NCI-H82 treated with DMSO at 0.1 percent for 48 hours (cell line): ENCODE results near the gene PAX8.

ENCODE experiments used
- DNase-seq: peaks from one replicate; lab custom pipeline; 2025; ENCODE audit not compliant: unreplicated experiment; lab: John Stamatoyannopoulos, UW

Gene PAX8

DNA sequence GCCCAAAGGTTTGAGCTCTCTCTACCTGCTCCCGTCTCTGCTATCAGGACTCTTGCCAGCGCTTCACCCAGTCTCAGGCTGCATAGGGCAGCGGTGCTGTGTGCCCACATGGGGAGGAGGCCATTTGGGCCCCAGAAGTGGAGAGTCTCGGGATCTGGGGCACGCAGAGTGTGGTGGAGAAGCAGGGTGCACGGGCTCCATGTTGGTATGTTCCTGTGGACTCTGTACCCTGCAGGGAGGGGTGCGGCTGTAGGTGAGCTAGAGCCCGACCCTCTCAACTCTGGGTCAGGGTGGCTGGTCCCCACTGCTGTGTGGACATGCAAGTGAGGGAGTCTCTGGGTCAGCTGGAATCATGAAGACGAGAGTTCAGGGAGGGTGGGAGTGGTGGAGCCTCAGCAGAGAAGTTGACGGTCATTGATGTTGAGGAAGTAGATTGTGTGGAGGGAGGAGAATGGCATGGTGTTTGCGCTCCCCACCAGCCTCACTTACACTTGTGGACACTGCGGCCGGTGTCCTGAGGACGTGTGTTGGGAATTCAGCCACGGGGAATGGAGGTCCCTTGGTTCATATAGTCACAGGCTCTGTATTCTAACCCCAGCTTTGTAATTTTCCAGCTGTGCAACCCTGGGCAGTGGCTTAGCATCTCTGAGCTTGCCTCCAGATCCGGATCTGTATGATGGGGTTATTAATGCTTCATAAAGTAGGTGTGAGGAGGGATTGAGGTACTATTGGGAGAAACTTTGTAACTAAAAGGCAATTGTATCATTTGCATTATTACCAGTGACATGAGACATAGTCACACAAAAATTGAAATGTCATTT, 105.8 kb downstream of the PAX8 start:
- DNase-seq, result no peak

DNA sequence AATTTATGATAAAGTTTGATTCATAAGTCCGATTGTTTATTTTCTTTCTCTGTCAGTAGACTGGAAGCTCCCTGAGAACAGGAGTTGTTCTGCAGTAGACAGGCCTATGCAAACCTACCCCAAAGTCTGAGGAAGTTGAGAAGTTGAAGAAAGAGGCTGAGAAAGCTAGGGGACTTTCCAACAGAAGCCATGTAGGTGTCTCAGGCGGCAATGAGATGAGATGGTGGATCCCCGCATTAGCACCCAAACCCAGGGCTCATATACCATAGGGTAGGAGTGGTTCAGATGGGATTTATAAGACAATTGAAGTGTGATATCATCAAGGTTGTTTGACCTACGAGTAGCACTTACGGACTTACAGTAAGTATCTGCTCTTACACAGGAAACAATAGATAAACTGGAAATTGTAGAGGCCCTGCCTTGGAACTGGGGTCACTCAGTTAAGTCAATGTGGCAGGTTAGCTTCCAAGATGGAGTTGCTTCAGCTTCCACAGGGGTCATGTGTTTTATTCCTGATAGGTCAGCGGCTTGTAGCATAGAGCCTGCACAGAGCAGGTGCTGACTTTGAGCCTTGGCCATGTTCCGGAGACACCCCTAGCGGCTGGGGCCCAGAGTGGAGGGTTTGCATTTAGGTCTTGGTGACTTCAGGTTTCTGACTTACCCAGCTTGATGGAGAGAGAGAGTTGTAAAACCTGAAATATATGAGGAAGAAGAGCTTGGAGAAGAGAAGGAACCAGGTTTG, 107.2 kb downstream of the PAX8 start:
- DNase-seq, result no peak

DNA sequence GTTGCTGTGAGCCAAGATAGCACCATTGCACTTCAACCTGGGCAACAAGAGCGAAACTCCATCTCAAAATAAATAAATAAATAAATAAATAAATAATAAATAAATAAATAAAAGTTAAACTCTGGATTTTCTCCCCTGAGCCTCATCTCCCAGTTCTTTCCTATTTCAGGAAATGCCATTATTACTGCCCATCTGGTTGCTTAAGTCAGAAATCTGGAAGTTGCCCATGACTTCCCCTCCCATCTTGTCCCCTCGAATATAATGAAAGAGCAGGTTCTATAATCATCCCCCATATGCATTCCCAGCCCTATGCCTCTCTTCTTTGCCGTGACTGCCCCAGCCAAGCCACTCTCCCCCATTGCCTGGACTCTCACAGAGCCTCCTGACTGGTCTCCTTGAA, 109.1 kb downstream of the PAX8 start:
- DNase-seq, result no peak

DNA sequence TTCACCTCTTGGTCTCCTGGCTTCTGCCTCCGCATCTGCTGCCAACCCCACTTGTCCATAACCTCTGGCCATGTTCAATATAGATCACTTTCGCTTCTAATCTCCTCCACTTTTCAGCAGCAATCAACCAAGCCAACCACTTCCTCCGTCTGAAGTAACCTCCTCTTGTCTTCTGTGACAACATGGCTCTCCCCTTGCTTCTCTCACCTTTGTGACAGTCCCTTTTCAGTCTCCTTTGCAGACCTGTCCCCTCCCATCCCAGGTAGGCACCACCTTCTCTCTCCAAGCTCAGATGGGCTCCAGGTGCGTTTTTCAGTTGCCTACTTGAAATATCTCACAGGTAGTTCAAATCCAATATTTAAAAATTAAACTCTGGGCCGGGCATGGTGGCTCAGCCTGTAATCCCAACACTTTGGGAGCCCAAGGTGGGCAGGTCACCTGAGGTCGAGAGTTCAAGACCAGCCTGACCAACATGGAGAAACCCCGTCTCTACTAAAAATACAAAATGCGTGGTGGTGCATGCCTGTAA, 109.7 kb downstream of the PAX8 start:
- DNase-seq, result no peak

DNA sequence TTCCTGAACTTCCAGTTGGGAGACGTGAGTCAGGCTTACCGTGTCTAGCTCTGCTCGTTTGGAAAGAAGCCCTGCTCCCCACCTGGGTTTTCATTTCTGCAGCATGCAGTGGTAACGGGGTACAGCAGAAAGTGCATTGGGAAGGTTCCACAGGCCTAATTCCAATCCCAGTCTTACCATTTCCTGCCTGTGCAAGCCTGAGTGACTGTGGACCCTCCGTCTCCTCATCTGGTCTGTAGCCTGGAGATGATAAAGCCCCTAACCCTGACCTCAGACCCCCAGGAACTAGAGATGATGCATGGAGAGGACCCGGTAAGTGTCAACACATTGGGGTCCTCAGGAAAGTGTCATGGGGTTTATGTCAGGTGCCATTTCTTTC, 110.8 kb downstream of the PAX8 start:
- no peak for DNase-seq

DNA sequence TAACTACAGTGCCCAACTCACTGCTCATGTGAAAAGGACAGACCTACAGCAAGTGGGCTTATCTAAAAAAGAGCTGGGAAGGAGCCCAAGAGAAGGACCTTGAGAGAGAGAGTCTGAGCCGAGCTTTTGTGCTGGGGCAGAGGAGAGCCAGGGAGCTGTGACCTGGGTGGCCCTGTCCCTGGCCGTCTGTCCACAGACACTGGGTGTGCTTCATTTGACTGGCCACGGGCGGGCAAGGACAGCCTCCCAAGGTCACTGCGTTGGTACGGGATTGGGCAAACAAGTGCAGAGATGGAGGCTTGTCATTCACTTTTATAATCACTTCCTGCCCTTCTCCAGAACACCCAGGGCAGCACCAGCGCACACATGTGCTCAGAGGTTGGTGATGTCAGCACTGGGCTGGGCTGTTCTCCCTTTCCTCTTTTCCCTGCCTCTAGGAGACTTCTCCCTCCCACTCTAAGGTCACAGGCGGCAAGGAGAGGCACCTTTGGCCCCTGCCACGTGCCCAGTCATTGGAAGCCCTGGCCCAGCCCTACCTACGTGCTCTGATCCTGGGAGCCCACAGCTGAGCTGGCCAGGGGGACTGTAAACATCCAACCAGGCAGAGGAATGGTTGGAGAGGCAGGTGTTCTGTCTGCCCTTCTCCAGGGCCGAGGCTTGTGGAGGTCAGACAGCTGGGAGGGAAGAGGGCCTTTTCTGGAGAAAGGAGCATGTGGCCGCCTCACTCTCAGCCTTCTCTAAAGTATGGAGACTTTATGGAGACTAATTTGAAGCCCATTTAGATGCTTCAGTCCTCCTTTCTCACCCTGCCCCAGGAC, 111.4 kb downstream of the PAX8 start:
- no peak for DNase-seq

DNA sequence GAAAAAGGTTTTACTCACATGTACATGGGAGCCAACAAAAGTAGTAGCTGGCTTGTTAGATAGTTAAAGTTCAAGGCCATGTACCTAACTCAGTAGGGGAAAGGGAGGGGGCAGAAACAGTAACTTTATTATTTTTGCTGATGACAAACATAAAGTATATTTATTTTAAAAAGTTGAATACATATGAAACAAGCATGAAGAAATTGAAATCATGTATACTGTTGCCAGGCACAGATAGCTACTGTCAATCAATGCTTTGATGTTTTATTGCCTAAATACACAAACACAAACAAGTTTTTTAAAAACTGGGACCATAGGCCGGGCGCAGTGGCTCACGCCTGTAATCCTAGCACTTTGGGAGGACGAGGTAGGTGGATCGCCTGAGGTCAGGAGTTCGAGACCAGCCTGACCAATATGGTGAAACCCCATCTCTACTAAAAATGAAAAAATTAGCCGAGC, 112.5 kb downstream of the PAX8 start:
- DNase-seq, result no peak
